Measurements from ENCODE around the gene CSRP3.
A peak's percentile ranks its signal among the peaks of the same experiment; 100 is the strongest.

CSRP3 gene

GRCh38 chr11:19201737-19202605 is at the start of gene CSRP3:
TSS of gene CSRP3 (minus strand) at chr11:19201983. CDS start at chr11:19192448, 9,535 bp downstream.
- no peak for DNase-seq

GRCh38 chr11:19251577-19251976 is 49.8 kb upstream of the CSRP3 start:
- DNase-seq = no peak

GRCh38 chr11:19246816-19247215 is 45.0 kb upstream of the CSRP3 start:
- no peak for DNase-seq

GRCh38 chr11:19245351-19245750 is 43.6 kb upstream of the CSRP3 start:
- no peak for DNase-seq

- no peak for DNase-seq
Measured at GRCh38 chr11:19244621-19245020, 42.8 kb upstream of the CSRP3 start.

- no peak for DNase-seq
Measured at GRCh38 chr11:19244084-19244483, 42.3 kb upstream of the CSRP3 start.

- DNase-seq = no peak
Measured at GRCh38 chr11:19243613-19244012, 41.8 kb upstream of the CSRP3 start.

GRCh38 chr11:19243143-19243542 is 41.4 kb upstream of the CSRP3 start:
- no peak for DNase-seq

GRCh38 chr11:19242179-19242932 is 40.6 kb upstream of the CSRP3 start:
- no peak for DNase-seq

- DNase-seq = peak; percentile 3
Measured at GRCh38 chr11:19241260-19242178, 39.7 kb upstream of the CSRP3 start.

- peak; percentile 71 for DNase-seq
Measured at GRCh38 chr11:19240420-19241259, 38.9 kb upstream of the CSRP3 start, which contains the start of gene E2F8. TSS of gene E2F8 (minus strand) at chr11:19240945. CDS start at chr11:19240121, 824 bp downstream.

- DNase-seq = no peak
Measured at GRCh38 chr11:19239039-19239438, 37.3 kb upstream of the CSRP3 start.

- DNase-seq = no peak
Measured at GRCh38 chr11:19237813-19238212, 36.0 kb upstream of the CSRP3 start.

- DNase-seq = no peak
Measured at GRCh38 chr11:19237381-19237780, 35.6 kb upstream of the CSRP3 start.

GRCh38 chr11:19234231-19234817 is 32.5 kb upstream of the CSRP3 start:
- no peak for DNase-seq

GRCh38 chr11:19232910-19233503 is 31.2 kb upstream of the CSRP3 start:
- no peak for DNase-seq

GRCh38 chr11:19229671-19230070 is 27.9 kb upstream of the CSRP3 start:
- no peak for DNase-seq

GRCh38 chr11:19228968-19229367 is 27.2 kb upstream of the CSRP3 start:
- no peak for DNase-seq

GRCh38 chr11:19226378-19227195 is 24.8 kb upstream of the CSRP3 start:
- DNase-seq = no peak

- no peak for DNase-seq
Measured at GRCh38 chr11:19225581-19225980, 23.8 kb upstream of the CSRP3 start.

All from activated CD4-positive, alpha-beta T cell treated with anti-CD3 and anti-CD28 coated beads, Interleukin-2, amount 50 U/mL, for 1 hour (primary cell).